HepG2 (cell line): Measurements from ENCODE around the gene TPRG1L. TPM values are rescaled to one million over a fixed set of nuclear protein-coding genes. Genes with fewer than 3 reads are reported as not detected.

ENCODE experiments used
- ATAC-seq: fragments of 200-7000 bp; cut with Tn5 transposase; 3 replicates; pipeline ENCODE4 v1.9.1; 2020; ENCODE audit warnings: mild to moderate bottlenecking, moderate library complexity
- BruUV-seq: library from RNA; stranded (reverse); fragments of 400-500 nt; replicated peaks from 2 replicates; lab custom pipeline; 2021; lab: Mats Ljungman, UMichigan
- CTCF ChIA-PET: fragments of 300-600 bp; formaldehyde crosslinking; extraction: SDS; loops from one replicate; lab custom pipeline; 2021; ENCODE audit warnings: low total read pairs, inconsistent platforms, low intra/inter-chr PET ratio; lab: Yijun Ruan, JAX
- POLR2A ChIA-PET: fragments of 350-600 bp; sonication (Branson Sonifier 250); formaldehyde crosslinking; loops from one replicate; lab custom pipeline; 2020; ENCODE audit warnings: antibody characterized with exemption, inconsistent platforms; lab: Yijun Ruan, JAX
- DNase-seq: peaks from one replicate; pipeline ENCODE4 v3.0.0-alpha.2; 2015; ENCODE audit warnings: low spot score
- FAIRE-seq: peaks from 3 replicates; lab custom pipeline; 2011; peaks lifted over from hg19 to GRCh38; lab: Jason Lieb, UNC
- H2AFZ ChIP-seq: one replicate; pipeline ENCODE4 v1.6.1; 2011; ENCODE audit warnings: low read length, inconsistent platforms
- H3K27ac ChIP-seq: fragments of 300-600 bp; 3 replicates; pipeline ENCODE4 v1.8.0; 2011; ENCODE audit warnings: mixed run types, mild to moderate bottlenecking, mixed read lengths, low read length, inconsistent platforms; ENCODE audit not compliant: insufficient read depth; ENCODE audit errors: extremely low read length
- H3K27me3 ChIP-seq, 2 experiments: fragments of 200-600 bp in 1 of 2; 2 replicates in 1 of 2; 3 replicates in 1 of 2; pipeline versions ENCODE4 v1.6.0 to v1.8.0; 2011; ENCODE audit warnings: low read length in 2 of 2, mild to moderate bottlenecking in 2 of 2, moderate library complexity in 2 of 2, inconsistent platforms in 1 of 2; ENCODE audit not compliant: insufficient read depth in 2 of 2, control insufficient read depth in 1 of 2
- H3K36me3 ChIP-seq, 2 experiments: fragments of 200-600 bp in 1 of 2; replicated peaks in 1 of 2; 2 replicates in 1 of 2; 3 replicates in 1 of 2; pipeline versions ENCODE4 v1.5.1 to v1.8.0; 2011; ENCODE audit warnings: low read length in 2 of 2, inconsistent platforms in 1 of 2; ENCODE audit not compliant: insufficient read depth in 2 of 2, control insufficient read depth in 1 of 2
- H3K4me1 ChIP-seq: 2 replicates; pipeline ENCODE4 v1.5.1; 2012; ENCODE audit warnings: low read length, inconsistent platforms; ENCODE audit not compliant: insufficient read depth
- H3K4me2 ChIP-seq: 2 replicates; pipeline ENCODE4 v1.6.0; 2011; ENCODE audit warnings: low read depth, low read length, inconsistent platforms
- H3K4me3 ChIP-seq, 3 experiments: fragments of 200-600 bp in 1 of 3; sonication (generic), shearing (Covaris generic) in 1 of 3; replicated peaks in 1 of 3; 2 replicates each; pipeline ENCODE4 v1.5.1; 2011 to 2016; ENCODE audit warnings: low read length in 3 of 3, inconsistent platforms in 2 of 3, low read depth in 2 of 3, mild to moderate bottlenecking in 2 of 3, control low read depth in 1 of 3, mixed read lengths in 1 of 3; ENCODE audit not compliant: insufficient read depth in 1 of 3
- H3K79me2 ChIP-seq: one replicate; pipeline ENCODE4 v1.6.1; 2011; ENCODE audit warnings: low read length, inconsistent platforms; ENCODE audit not compliant: insufficient read depth
- H3K9ac ChIP-seq: 2 replicates; pipeline ENCODE4 v1.6.0; 2011; ENCODE audit warnings: mild to moderate bottlenecking, low read depth, low read length, inconsistent platforms; ENCODE audit not compliant: insufficient read depth
- H3K9me3 ChIP-seq: 2 replicates; pipeline ENCODE4 v1.5.1; 2012; ENCODE audit warnings: mild to moderate bottlenecking, low read length
- H4K20me1 ChIP-seq: 2 replicates; pipeline ENCODE4 v1.6.0; 2011; ENCODE audit warnings: inconsistent platforms, mild to moderate bottlenecking, low read length, moderate library complexity; ENCODE audit not compliant: insufficient read depth
- CC2D1A ChIP-seq: sonication (generic); formaldehyde crosslinking; IDR thresholded peaks from 2 replicates; pipeline ENCODE4 v1.8.1; 2023; ENCODE audit warnings: mild to moderate bottlenecking, missing genetic modification reagents
- EZH2 ChIP-seq: conservative IDR thresholded peaks from 2 replicates; pipeline ENCODE4 v1.6.1; 2012; ENCODE audit warnings: mild to moderate bottlenecking, low read depth, low read length, moderate library complexity
- NFE2L2 ChIP-seq: fragments of 150-350 bp; IDR thresholded peaks from 2 replicates; pipeline ENCODE4 v1.6.1; 2014; ENCODE audit warnings: low read length
- NFYC ChIP-seq: IDR thresholded peaks from 2 replicates; pipeline ENCODE4 v1.6.1; 2016; ENCODE audit warnings: missing genetic modification reagents, missing compliant biosample characterization
- PTBP1 ChIP-seq: fragments of 200-400 bp; formaldehyde crosslinking; IDR thresholded peaks from 2 replicates; pipeline ENCODE4 v1.6.1; 2018; ENCODE audit warnings: low read length, low read depth; ENCODE audit not compliant: poor library complexity, severe bottlenecking
- ZC3H13 ChIP-seq: sonication (generic); formaldehyde crosslinking; IDR thresholded peaks from 2 replicates; pipeline ENCODE4 v1.8.1; 2023; ENCODE audit warnings: mild to moderate bottlenecking, missing genetic modification reagents, moderate library complexity
- ZNF234 ChIP-seq: sonication (generic); formaldehyde crosslinking; conservative IDR thresholded peaks from 2 replicates; pipeline ENCODE4 v1.5.1; 2020; ENCODE audit warnings: mild to moderate bottlenecking, missing genetic modification reagents
- ZNF30 ChIP-seq: sonication (generic); formaldehyde crosslinking; IDR thresholded peaks from 2 replicates; pipeline ENCODE4 v1.5.0; 2020; ENCODE audit warnings: mild to moderate bottlenecking, missing genetic modification reagents
- ZNF431 ChIP-seq: sonication (generic); formaldehyde crosslinking; IDR thresholded peaks from 2 replicates; pipeline ENCODE4 v1.9.0; 2022; ENCODE audit warnings: missing genetic modification reagents, low read depth, mild to moderate bottlenecking, borderline replicate concordance
- ZNF530 ChIP-seq: sonication (generic); formaldehyde crosslinking; IDR thresholded peaks from 2 replicates; pipeline ENCODE4 v1.5.0; 2020; ENCODE audit warnings: low read depth, mild to moderate bottlenecking, missing genetic modification reagents
- ZNF605 ChIP-seq: sonication (generic); formaldehyde crosslinking; IDR thresholded peaks from 2 replicates; pipeline ENCODE4 v1.8.0; 2022; ENCODE audit warnings: mild to moderate bottlenecking, missing genetic modification reagents
- WGBS: methylation state at CpG from one replicate; pipeline ENCODE4 v1.1.6; 2017; ENCODE audit warnings: low lambda C conversion rate; 5-methylcytosine and 5-hydroxymethylcytosine counted together
- in situ Hi-C: cut with HindIII; loops from 2 replicates; pipeline ENCODE4 v1.10.0; 2017; ENCODE audit warnings: low pct_unique_long_range_greater_than_20kb; ENCODE audit not compliant: extremely low pct_ligation_motif_present
- intact Hi-C: fragments of 100-400 bp; cut with micrococcal nuclease; formaldehyde crosslinking; loops from one replicate; pipeline ENCODE4 v1.10.0; 2022; ENCODE audit not compliant: unreplicated experiment
- polyA plus RNA-seq, 8 experiments: library from polyadenylated mRNA; depleted of rRNA in 3 of 8; stranded (reverse) in 7 of 8; unstranded in 1 of 8; fragments of >200 nt; fragmentation: Illumina TruSeq in 4 of 8; extraction: Trizol in 4 of 8; gene quantifications; 2 replicates each; pipeline versions ENCODE4 v1.2.1 to v1.2.3, GENCODE V29; 2011 to 2016; ENCODE audit warnings: low read depth in 4 of 8, missing spikeins in 1 of 8, mixed read lengths in 1 of 8; ENCODE audit not compliant: insufficient read depth in 1 of 8
- total RNA-seq, 5 experiments: library from RNA; depleted of rRNA; stranded (reverse); fragments of >200 nt; fragmentation: Illumina TruSeq; extraction: Trizol; gene quantifications; 2 replicates each; pipeline ENCODE4 v1.2.3, GENCODE V29; 2016; ENCODE audit warnings: low read depth in 1 of 5

Gene TPRG1L
- total and polyA plus RNA-seq, 2 of the 13 experiments (the other 11 are each of a cell fraction or from before 2014, with no cell fraction given): 21.3 to 37.4 TPM

GRCh38 chr1:3670823-3671265, 46.0 kb downstream of the TPRG1L start:
- FAIRE-seq (no peak), ATAC-seq (no peak), DNase-seq (no peak)
- in situ Hi-C loops: no loop called here
- Histone ChIP-seq H2AFZ (no peak overlapping the region), H3K4me3 (no peak overlapping the region), H3K79me2 (no peaks in the 10 kb centered on the region), H3K27me3 (no peaks in the 10 kb centered on the region; a peak in 1 of 5 replicates), H4K20me1 (peaks cover 3% of the 10 kb centered on the region; the same call in 1 of the 2 replicates), H3K9ac (no peak overlapping the region), H3K36me3 (no peaks in the 10 kb centered on the region), H3K9me3 (no peaks in the 10 kb centered on the region), H3K4me2 (no peak overlapping the region), H3K27ac (no peak overlapping the region), H3K4me1 (peaks cover 35% of the 10 kb centered on the region)
- intact Hi-C loops: no loop called here
- BruUV-seq: no TSS peak
- CTCF ChIA-PET: no interaction called here
- TF ChIP-seq ZNF605 (CRISPR knock-in tag) (no peak), ZNF234 (no peak), ZNF431 (CRISPR knock-in tag) (no peak), NFYC (CRISPR knock-in tag) (no peak), ZNF530 (no peak), EZH2 (no peak), ZC3H13 (no peak), NFE2L2 (no peak), PTBP1 (no peak), ZNF30 (CRISPR knock-in tag) (no peak), CC2D1A (CRISPR knock-in tag) (no peak)
- WGBS: 84% methylated on average over 5 of the region's 15 CpGs
- POLR2A ChIA-PET: no interaction called here
